HepG2 (cell line): ENCODE data around the gene PEAK3. TPM values are rescaled to one million over a fixed set of nuclear protein-coding genes. Genes with fewer than 3 reads are reported as not detected.

ENCODE experiments used
- CBX5 ChIP-seq: sonication (generic); formaldehyde crosslinking; IDR thresholded peaks from 2 replicates; pipeline ENCODE4 v1.4.0; 2020; ENCODE audit warnings: missing genetic modification reagents, borderline replicate concordance
- EED ChIP-seq: sonication (generic); formaldehyde crosslinking; IDR thresholded peaks from 2 replicates; pipeline ENCODE4 v1.5.0; 2020; ENCODE audit warnings: mild to moderate bottlenecking, missing genetic modification reagents
- FOXA3 ChIP-seq: IDR thresholded peaks from 2 replicates; pipeline ENCODE4 v1.6.1; 2016; ENCODE audit warnings: missing genetic modification reagents, missing compliant biosample characterization
- HNF1B ChIP-seq: sonication (generic); formaldehyde crosslinking; IDR thresholded peaks from 2 replicates; pipeline ENCODE4 v1.5.1; 2020; ENCODE audit warnings: mild to moderate bottlenecking, moderate library complexity, missing genetic modification reagents
- MAX ChIP-seq: IDR thresholded peaks from 2 replicates; pipeline ENCODE4 v1.6.1; 2012; ENCODE audit warnings: inconsistent platforms
- NCOR1 ChIP-seq: fragments of 200-600 bp; sonication (generic); IDR thresholded peaks from 2 replicates; pipeline ENCODE4 v1.7.0; 2017; ENCODE audit warnings: antibody characterized with exemption, low read length, borderline replicate concordance
- PAXIP1 ChIP-seq: sonication (generic); formaldehyde crosslinking; conservative IDR thresholded peaks from 2 replicates; pipeline ENCODE4 v1.4.0; 2020; ENCODE audit warnings: mild to moderate bottlenecking, missing genetic modification reagents, moderate library complexity
- POLR2A ChIP-seq, 2 experiments: IDR thresholded peaks; 2 replicates each; pipeline ENCODE4 v1.6.1; 2011; ENCODE audit warnings: low read depth in 2 of 2, low read length in 2 of 2, mild to moderate bottlenecking in 1 of 2, moderate library complexity in 1 of 2; ENCODE audit not compliant: insufficient read depth in 1 of 2
- SKI ChIP-seq: fragments of 450-650 bp; IDR thresholded peaks from one replicate; pipeline ENCODE4 v1.6.1; 2018; ENCODE audit warnings: mild to moderate bottlenecking; ENCODE audit not compliant: partially characterized antibody
- ZBTB20 ChIP-seq: sonication (generic); formaldehyde crosslinking; IDR thresholded peaks from 2 replicates; pipeline ENCODE4 v1.8.1; 2023; ENCODE audit warnings: missing genetic modification reagents, low read depth, mild to moderate bottlenecking, borderline replicate concordance
- ZMYM3 ChIP-seq: sonication (generic); formaldehyde crosslinking; IDR thresholded peaks from 2 replicates; pipeline ENCODE4 v1.5.1; 2020; ENCODE audit warnings: mild to moderate bottlenecking, missing genetic modification reagents
- ZNF253 ChIP-seq: sonication (generic); formaldehyde crosslinking; IDR thresholded peaks from 2 replicates; pipeline ENCODE4 v1.8.0; 2022; ENCODE audit warnings: mild to moderate bottlenecking, missing genetic modification reagents, borderline replicate concordance
- ZNF280B ChIP-seq: sonication (generic); formaldehyde crosslinking; IDR thresholded peaks from 2 replicates; pipeline ENCODE4 v1.5.0; 2020; ENCODE audit warnings: missing genetic modification reagents, mild to moderate bottlenecking, borderline replicate concordance
- ZNF296 ChIP-seq: sonication (generic); formaldehyde crosslinking; conservative IDR thresholded peaks from 2 replicates; pipeline ENCODE4 v1.5.0; 2020; ENCODE audit warnings: mild to moderate bottlenecking, missing genetic modification reagents
- ZNF3 ChIP-seq: IDR thresholded peaks from 2 replicates; pipeline ENCODE4 v1.7.0; 2017; ENCODE audit warnings: inconsistent platforms
- ZNF431 ChIP-seq: sonication (generic); formaldehyde crosslinking; IDR thresholded peaks from 2 replicates; pipeline ENCODE4 v1.9.0; 2022; ENCODE audit warnings: missing genetic modification reagents, low read depth, mild to moderate bottlenecking, borderline replicate concordance
- ZSCAN9 ChIP-seq: IDR thresholded peaks from 2 replicates; pipeline ENCODE4 v1.6.1; 2016; ENCODE audit warnings: borderline replicate concordance
- polyA plus RNA-seq, 8 experiments: library from polyadenylated mRNA; depleted of rRNA in 3 of 8; stranded (reverse) in 7 of 8; unstranded in 1 of 8; fragments of >200 nt; fragmentation: Illumina TruSeq in 4 of 8; extraction: Trizol in 4 of 8; gene quantifications; 2 replicates each; pipeline versions ENCODE4 v1.2.1 to v1.2.3, GENCODE V29; 2011 to 2016; ENCODE audit warnings: low read depth in 4 of 8, missing spikeins in 1 of 8, mixed read lengths in 1 of 8; ENCODE audit not compliant: insufficient read depth in 1 of 8
- total RNA-seq, 5 experiments: library from RNA; depleted of rRNA; stranded (reverse); fragments of >200 nt; fragmentation: Illumina TruSeq; extraction: Trizol; gene quantifications; 2 replicates each; pipeline ENCODE4 v1.2.3, GENCODE V29; 2016; ENCODE audit warnings: low read depth in 1 of 5

PEAK3 gene
- total and polyA plus RNA-seq, 2 of the 13 experiments (the other 11 are each of a cell fraction or from before 2014, with no cell fraction given) = not detected

GRCh38 chr19:2235381-2236063, 46.5 kb downstream of the PEAK3 start (continued):
- TF ChIP-seq PAXIP1 (CRISPR knock-in tag) (peak; percentile 54; the same call in 1 of the 2 replicates), SKI (peak; percentile 96), FOXA3 (CRISPR knock-in tag) (peak; percentile 45), HNF1B (CRISPR knock-in tag) (peak; percentile 41; the same call in 1 of the 2 replicates), ZNF296 (CRISPR knock-in tag) (0 out of 2 replicates have a peak, but pooled peaks have one; percentile 45), ZNF431 (CRISPR knock-in tag) (peak; percentile 31; the same call in 1 of the 2 replicates), ZMYM3 (CRISPR knock-in tag) (peak; percentile 34; the same call in 1 of the 2 replicates), ZNF280B (no peak), ZSCAN9 (peak; percentile 31; the same call in 1 of the 2 replicates), ZBTB20 (CRISPR knock-in tag) (peak; percentile 64; the same call in 1 of the 2 replicates), EED (CRISPR knock-in tag) (no peak), NCOR1 (peak; percentile 85), MAX (peak; percentile 30; the same call in 1 of the 2 replicates), CBX5 (CRISPR knock-in tag) (peak; percentile 27; the same call in 1 of the 2 replicates), ZNF3 (CRISPR knock-in tag) (no peak), ZNF253 (CRISPR knock-in tag) (0 out of 2 replicates have a peak, but pooled peaks have one; percentile 19), POLR2A (IDR thresholded peaks at IDR 0.05; ENCODE audit: insufficient read depth in 1 of 2, low read depth in 2 of 2, low read length in 2 of 2) (peak; percentile 41 to 50; a peak in 3 of 4 replicates)
